DMS53 treated with DMSO at 0.1 percent for 48 hours (cell line): ENCODE data around the gene MFRP.

Experiments used
- DNase-seq: peaks from one replicate; lab custom pipeline; 2025; ENCODE audit not compliant: unreplicated experiment; lab: John Stamatoyannopoulos, UW

The MFRP gene

GRCh38 chr11:119359365-119360214 is 13.1 kb upstream of the MFRP start:
- no peak for DNase-seq

GRCh38 chr11:119357074-119357473 is 10.6 kb upstream of the MFRP start:
- DNase-seq: no peak

DNA sequence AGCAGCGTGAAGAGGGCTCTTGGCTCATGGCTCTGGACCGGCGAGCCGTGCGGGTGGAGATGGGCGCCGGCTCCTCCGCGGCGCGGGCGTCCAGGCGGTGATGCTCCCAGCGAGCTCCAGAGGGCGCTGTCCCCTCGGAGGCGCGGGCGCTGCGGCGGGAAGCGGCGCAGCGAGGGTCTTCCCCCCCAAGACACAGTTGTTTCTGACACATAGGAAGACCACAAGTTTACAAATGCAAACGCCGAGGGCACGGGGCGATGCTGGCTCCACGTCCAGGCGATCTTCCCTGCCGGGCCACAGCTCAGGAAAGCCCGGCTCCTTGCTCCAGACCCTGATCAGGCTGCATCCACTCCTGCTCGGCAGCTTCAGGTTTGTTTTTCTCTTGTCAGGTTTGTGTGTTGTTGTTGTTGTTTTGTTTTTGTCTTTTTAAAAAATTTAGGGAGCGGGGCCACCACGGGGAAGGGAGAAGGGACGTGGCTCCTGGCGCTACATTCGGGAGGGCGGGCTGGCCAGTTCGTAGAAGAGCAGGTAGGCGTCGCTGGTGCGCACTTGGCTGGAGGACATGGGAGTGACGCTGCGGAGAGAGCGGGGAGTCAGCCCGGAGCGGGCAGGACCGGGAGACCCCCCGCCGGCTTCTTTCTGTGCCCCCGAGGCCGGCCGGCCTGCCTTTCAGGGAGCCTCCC is 10.0 kb upstream of the MFRP start:
- DNase-seq: no peak

DNA sequence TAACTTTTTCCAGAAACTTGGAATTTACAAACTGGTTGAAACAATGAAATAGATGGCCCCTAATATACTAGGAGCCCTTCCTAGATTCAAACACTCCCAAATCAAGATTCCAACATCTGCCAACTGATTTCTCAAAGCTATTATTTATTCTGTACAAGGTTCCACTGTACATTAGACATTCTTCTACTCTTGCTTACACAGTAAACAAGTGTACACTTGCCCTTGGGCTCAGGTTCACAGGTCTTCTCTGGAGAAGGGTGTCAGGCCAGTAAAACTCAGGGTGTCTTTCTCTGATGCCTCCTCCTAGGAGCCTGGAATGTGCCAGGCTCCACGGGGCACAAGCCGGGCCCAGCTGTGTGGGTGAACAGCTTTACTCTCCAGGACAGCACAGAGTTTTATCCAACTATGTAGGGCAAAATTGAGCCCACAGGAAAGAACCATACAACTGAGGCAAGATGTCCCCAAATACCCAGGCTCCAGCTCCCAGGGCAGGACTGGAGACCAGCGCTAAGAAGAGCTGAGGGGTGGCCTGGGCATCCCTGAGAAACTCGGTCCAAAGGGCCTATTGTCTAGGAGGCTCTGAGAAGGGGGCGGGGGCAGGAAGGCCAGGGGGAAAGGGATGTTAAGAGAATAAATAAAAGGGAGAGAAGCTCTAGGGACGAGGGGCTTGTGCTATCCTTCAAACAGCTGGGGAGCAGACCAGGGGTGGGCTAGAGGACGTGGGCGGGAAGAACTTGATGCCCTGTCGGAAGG is 8.8 kb upstream of the MFRP start:
- DNase-seq: no peak

- peak; percentile 27 for DNase-seq
Measured at GRCh38 chr11:119352857-119353260, 6.4 kb upstream of the MFRP start.

DNA sequence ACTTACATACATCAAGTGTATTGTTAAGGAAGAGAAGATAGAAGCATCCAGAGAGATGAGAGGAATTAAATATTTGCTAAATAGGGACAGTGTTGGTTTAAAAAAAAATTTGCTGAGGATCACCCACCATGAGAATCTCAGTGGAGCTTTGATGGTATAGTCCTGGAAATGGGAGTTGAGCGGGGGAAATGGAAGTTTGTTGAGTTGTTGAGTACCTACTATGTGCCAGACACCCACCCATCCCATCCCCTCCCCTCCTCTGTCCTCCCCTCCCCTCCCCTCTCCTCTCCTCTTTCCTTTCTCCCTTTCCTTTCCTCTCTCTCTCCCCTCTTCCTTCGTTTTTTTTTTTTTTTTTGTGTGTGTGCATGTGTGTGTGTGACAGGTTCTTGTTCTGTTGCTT is 4.7 kb upstream of the MFRP start:
- no peak for DNase-seq

GRCh38 chr11:119350302-119350701 is 3.8 kb upstream of the MFRP start:
- DNase-seq: no peak

- DNase-seq: no peak
Measured at GRCh38 chr11:119347940-119348605, 1.6 kb upstream of the MFRP start.

GRCh38 chr11:119347242-119347641 is 737 bp upstream of the MFRP start:
- DNase-seq: no peak

- DNase-seq: no peak
Measured at GRCh38 chr11:119345685-119346084, 820 bp downstream of the MFRP start.

DNA sequence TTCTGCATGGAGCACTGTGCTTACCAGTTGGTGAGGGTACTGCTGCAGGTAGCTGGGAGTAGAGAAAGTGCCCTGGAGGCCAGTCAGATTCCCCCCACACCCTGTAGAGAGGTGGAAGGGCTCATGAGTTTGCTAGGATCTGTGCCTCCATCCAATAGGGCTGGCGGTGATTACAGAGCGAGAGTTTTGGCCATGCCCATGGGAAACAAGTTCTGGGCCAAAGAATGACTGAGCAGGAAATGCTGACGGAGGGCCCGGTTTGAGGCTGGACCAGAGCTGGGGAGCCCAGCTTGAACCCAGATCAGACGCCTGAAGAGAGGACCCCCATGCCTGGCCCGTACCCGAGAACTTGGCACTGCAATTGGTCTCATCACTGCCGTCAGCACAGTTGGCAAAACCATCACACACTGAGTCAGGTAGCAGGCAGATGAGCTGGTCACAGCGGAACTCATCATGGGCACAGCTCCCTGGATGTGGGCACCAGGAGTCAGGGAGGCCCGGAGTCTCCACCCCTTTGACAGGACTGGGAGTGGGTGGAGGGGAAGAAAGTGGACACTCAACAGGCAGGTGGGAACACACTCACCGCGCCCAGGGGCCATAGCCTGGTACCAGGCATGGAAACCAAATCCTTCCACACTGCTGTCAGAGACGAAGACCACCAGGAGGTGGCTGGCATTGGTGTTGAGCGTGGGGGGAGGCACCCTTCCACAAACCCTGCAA is 2.1 kb downstream of the MFRP start:
- no peak for DNase-seq

- no peak for DNase-seq
Measured at GRCh38 chr11:119343726-119344125, 2.8 kb downstream of the MFRP start.

- DNase-seq: no peak
Measured at GRCh38 chr11:119342362-119343130, 4.0 kb downstream of the MFRP start.

- no peak for DNase-seq
Measured at GRCh38 chr11:119342023-119342300, 4.5 kb downstream of the MFRP start.

GRCh38 chr11:119341222-119342022 is 5.1 kb downstream of the MFRP start:
- no peak for DNase-seq

GRCh38 chr11:119340335-119341221 is 5.9 kb downstream of the MFRP start, which contains the start of gene C1QTNF5:
C1QTNF5 (minus strand) TSS chr11:119340883; CDS start chr11:119340397, 486 bp downstream.
- no peak for DNase-seq

- DNase-seq: no peak
Measured at GRCh38 chr11:119339589-119340334, 6.7 kb downstream of the MFRP start.
